Caco-2 (cell line): ENCODE results near the gene TMEM150C. TPM values are rescaled to one million over a fixed set of nuclear protein-coding genes. Genes with fewer than 3 reads are reported as not detected.

ENCODE experiments used
- BruUV-seq: library from RNA; stranded (reverse); fragments of 400-500 nt; replicated peaks from 2 replicates; lab custom pipeline; 2021; lab: Mats Ljungman, UMichigan
- CTCF ChIA-PET: fragments of 300-600 bp; sonication (Branson Sonifier 250); formaldehyde crosslinking; loops from one replicate; lab custom pipeline; 2022; ENCODE audit warnings: antibody characterized with exemption; lab: Charles Lee
- POLR2A ChIA-PET: fragments of 300-600 bp; sonication (Branson Sonifier 250); formaldehyde crosslinking; loops from one replicate; lab custom pipeline; 2022; ENCODE audit warnings: antibody characterized with exemption; lab: Charles Lee
- DNase-seq, 2 experiments: peaks; one replicate each; pipeline versions ENCODE4 v3.0.0 to v3.0.0-alpha.2; 2020 to 2022
- H3K27me3 ChIP-seq: replicated peaks from 2 replicates; pipeline ENCODE4 v1.6.0; 2011; ENCODE audit warnings: low read length; ENCODE audit not compliant: control insufficient read depth, insufficient read depth
- H3K36me3 ChIP-seq: 2 replicates; pipeline ENCODE4 v1.5.1; 2011; ENCODE audit warnings: low read length; ENCODE audit not compliant: control insufficient read depth, insufficient read depth
- H3K4me1 ChIP-seq: fragments of 250-450 bp; sonication (Bioruptor Pico); 2 replicates; pipeline ENCODE4 v1.5.1; 2020; ENCODE audit warnings: mild to moderate bottlenecking
- H3K4me3 ChIP-seq: 2 replicates; pipeline ENCODE4 v1.5.1; 2011; ENCODE audit warnings: low read depth, mild to moderate bottlenecking, control low read depth, low read length
- H3K9me3 ChIP-seq: fragments of 250-450 bp; sonication (Bioruptor Pico); 2 replicates; pipeline ENCODE4 v1.5.1; 2020; ENCODE audit warnings: mild to moderate bottlenecking, moderate library complexity
- H3K27ac Mint-ChIP-seq: one replicate; pipeline ENCODE4 v1.8.0; 2022; ENCODE audit warnings: mixed read lengths; ENCODE audit not compliant: unreplicated experiment
- H3K27me3 Mint-ChIP-seq: one replicate; pipeline ENCODE4 v1.8.0; 2022; ENCODE audit warnings: mixed read lengths; ENCODE audit not compliant: insufficient read depth, unreplicated experiment
- H3K36me3 Mint-ChIP-seq: one replicate; pipeline ENCODE4 v1.8.0; 2022; ENCODE audit warnings: mild to moderate bottlenecking, mixed read lengths; ENCODE audit not compliant: insufficient read depth, unreplicated experiment
- H3K4me1 Mint-ChIP-seq: one replicate; pipeline ENCODE4 v1.8.0; 2022; ENCODE audit warnings: low read depth, mixed read lengths; ENCODE audit not compliant: unreplicated experiment
- H3K4me3 Mint-ChIP-seq: one replicate; pipeline ENCODE4 v1.8.0; 2022; ENCODE audit warnings: mild to moderate bottlenecking, moderate library complexity, mixed read lengths; ENCODE audit not compliant: unreplicated experiment
- H3K9me3 Mint-ChIP-seq: one replicate; pipeline ENCODE4 v1.8.0; 2022; ENCODE audit warnings: mixed read lengths; ENCODE audit not compliant: unreplicated experiment
- CTCF ChIP-seq, 2 experiments: fragments of 200-600 bp in 1 of 2; IDR thresholded peaks; 1 replicate in 1 of 2; 2 replicates in 1 of 2; pipeline versions ENCODE4 v1.5.1 to v1.8.0; 2011 to 2022; ENCODE audit warnings: antibody characterized with exemption in 1 of 2, control low read depth in 1 of 2, inconsistent platforms in 1 of 2, low read depth in 1 of 2, low read length in 1 of 2, mild to moderate bottlenecking in 1 of 2, moderate library complexity in 1 of 2; ENCODE audit not compliant: insufficient read depth in 1 of 2, severe bottlenecking in 1 of 2, unreplicated experiment in 1 of 2
- intact Hi-C: fragments of 100-400 bp; cut with micrococcal nuclease; formaldehyde crosslinking; loops from one replicate; pipeline ENCODE4 v1.10.0; 2022; ENCODE audit not compliant: unreplicated experiment
- total RNA-seq: library from RNA; stranded (reverse); gene quantifications from 2 replicates; pipeline ENCODE4 v1.2.3, GENCODE V29; 2022

Gene TMEM150C
- total RNA-seq, 1 experiment from 2014 or later, result 5.7 TPM

- H3K9me3 Mint-ChIP-seq, result no peaks in the 10 kb centered on the region
- H3K27me3 ChIP-seq, result no peaks in the 10 kb centered on the region
- ChIA-PET CTCF (no interaction called here), POLR2A (no interaction called here)
- DNase-seq, result no peak
- no peaks in the 10 kb centered on the region for H3K9me3 ChIP-seq
- no peak overlapping the region for H3K4me3 ChIP-seq
- H3K4me3 Mint-ChIP-seq, result no peak overlapping the region
- H3K4me1 ChIP-seq, result no peaks in the 10 kb centered on the region
- H3K27me3 Mint-ChIP-seq, result no peaks in the 10 kb centered on the region
- no peaks in the 10 kb centered on the region for H3K36me3 Mint-ChIP-seq
- H3K4me1 Mint-ChIP-seq, result no peaks in the 10 kb centered on the region
- TF ChIP-seq CTCF (IDR thresholded peaks at IDR 0.05; ENCODE audit: insufficient read depth in 1 of 2, low read depth in 1 of 2, low read length in 1 of 2, severe bottlenecking in 1 of 2, unreplicated experiment in 1 of 2), result no peak
- H3K36me3 ChIP-seq, result no peaks in the 10 kb centered on the region
- no peak overlapping the region for H3K27ac Mint-ChIP-seq
- intact Hi-C loops, result no loop called here
- BruUV-seq, result no TSS peak
These were observed 44.8 kb upstream of the TMEM150C start for GRCh38 chr4:82606622-82607021.

- Mint-ChIP-seq H3K27ac (no peak overlapping the region), H3K4me3 (no peak overlapping the region), H3K27me3 (no peaks in the 10 kb centered on the region), H3K9me3 (no peaks in the 10 kb centered on the region), H3K4me1 (no peaks in the 10 kb centered on the region), H3K36me3 (no peaks in the 10 kb centered on the region)
- no peak for DNase-seq
- Histone ChIP-seq H3K4me1 (no peaks in the 10 kb centered on the region), H3K36me3 (no peaks in the 10 kb centered on the region), H3K27me3 (no peaks in the 10 kb centered on the region), H3K4me3 (no peak overlapping the region), H3K9me3 (no peaks in the 10 kb centered on the region)
- no TSS peak for BruUV-seq
- TF ChIP-seq CTCF (IDR thresholded peaks at IDR 0.05; ENCODE audit: insufficient read depth in 1 of 2, low read depth in 1 of 2, low read length in 1 of 2, severe bottlenecking in 1 of 2, unreplicated experiment in 1 of 2), result no peak
- intact Hi-C loops, result no loop called here
- ChIA-PET CTCF (no interaction called here), POLR2A (no interaction called here)
These were observed 42.7 kb upstream of the TMEM150C start for GRCh38 chr4:82604522-82604921.

GRCh38 chr4:82601242-82602015 is 39.6 kb upstream of the TMEM150C start:
- no peak for DNase-seq
- Histone ChIP-seq H3K36me3 (no peaks in the 10 kb centered on the region), H3K27me3 (no peaks in the 10 kb centered on the region), H3K4me1 (no peaks in the 10 kb centered on the region), H3K4me3 (no peak overlapping the region), H3K9me3 (no peaks in the 10 kb centered on the region)
- intact Hi-C loops, result no loop called here
- POLR2A ChIA-PET, result no interaction called here
- TF ChIP-seq CTCF (IDR thresholded peaks at IDR 0.05; ENCODE audit: insufficient read depth in 1 of 2, low read depth in 1 of 2, low read length in 1 of 2, severe bottlenecking in 1 of 2, unreplicated experiment in 1 of 2), result no peak
- H3K4me1 Mint-ChIP-seq, result no peaks in the 10 kb centered on the region
- no TSS peak for BruUV-seq
- no peaks in the 10 kb centered on the region for H3K36me3 Mint-ChIP-seq
- CTCF ChIA-PET, result interaction anchor here (0.6 kb wide), 1 partner anchor 172 kb away, joined by 3 read pairs; no protein-coding TSS in a partner anchor
- no peaks in the 10 kb centered on the region for H3K27me3 Mint-ChIP-seq
- no peak overlapping the region for H3K27ac Mint-ChIP-seq
- no peaks in the 10 kb centered on the region for H3K9me3 Mint-ChIP-seq
- no peak overlapping the region for H3K4me3 Mint-ChIP-seq
